ENCODE measurements around the gene FFAR1. TPM values are rescaled to one million over a fixed set of nuclear protein-coding genes. Genes with fewer than 3 reads are reported as not detected.

Gene FFAR1
- total and polyA plus RNA-seq, 2 experiments from 2014 or later = 0.11 TPM; not detected in 1

DNA sequence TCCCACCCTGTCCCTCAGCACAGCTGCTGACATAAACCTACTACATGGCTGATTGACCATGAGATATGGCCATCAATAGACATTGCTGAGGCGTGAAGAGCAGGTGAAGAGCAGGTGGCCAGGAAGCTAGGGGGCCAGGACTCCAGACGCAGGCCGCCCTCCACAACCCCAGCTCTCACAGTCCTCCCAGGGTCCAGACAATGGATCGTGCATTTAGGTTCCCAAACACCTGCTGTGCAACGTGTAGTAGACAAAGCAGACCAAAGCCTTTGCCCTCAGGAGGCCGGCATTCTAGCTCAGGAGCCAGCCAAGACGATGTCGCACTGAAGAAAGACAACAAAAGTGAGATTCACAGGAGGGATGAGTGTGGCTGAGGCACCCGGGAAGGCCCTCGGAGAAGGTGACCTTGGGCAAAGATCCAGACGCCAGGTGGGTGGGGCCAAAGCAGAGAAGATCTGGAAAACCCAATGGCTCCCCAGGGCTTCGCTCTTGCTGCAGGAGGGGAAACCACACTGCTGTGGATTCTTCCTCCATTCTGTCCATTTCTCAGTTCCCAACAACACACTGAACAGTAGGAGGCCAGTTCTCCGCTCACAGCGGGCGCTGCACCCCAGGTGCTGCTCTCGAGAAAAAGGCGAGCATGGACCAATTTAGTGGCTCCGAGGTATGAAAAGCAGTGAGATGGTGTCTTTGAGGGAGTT lies 1.4 kb downstream of the FFAR1 start:
- H3K4me1 ChIP-seq (ENCODE audit: low read depth) = no peaks in the 10 kb centered on the region
- H3K27me3 ChIP-seq = no peaks in the 10 kb centered on the region
- no peaks in the 10 kb centered on the region for H3K36me3 ChIP-seq
- DNase-seq (ENCODE audit: low read depth in 1 of 2, low spot score in 1 of 2) = no peak
- no peaks in the 10 kb centered on the region for H3K9me3 ChIP-seq (ENCODE audit: low read depth)
- H3K27ac ChIP-seq = no peak overlapping the region
- TF ChIP-seq, protein P1, sequence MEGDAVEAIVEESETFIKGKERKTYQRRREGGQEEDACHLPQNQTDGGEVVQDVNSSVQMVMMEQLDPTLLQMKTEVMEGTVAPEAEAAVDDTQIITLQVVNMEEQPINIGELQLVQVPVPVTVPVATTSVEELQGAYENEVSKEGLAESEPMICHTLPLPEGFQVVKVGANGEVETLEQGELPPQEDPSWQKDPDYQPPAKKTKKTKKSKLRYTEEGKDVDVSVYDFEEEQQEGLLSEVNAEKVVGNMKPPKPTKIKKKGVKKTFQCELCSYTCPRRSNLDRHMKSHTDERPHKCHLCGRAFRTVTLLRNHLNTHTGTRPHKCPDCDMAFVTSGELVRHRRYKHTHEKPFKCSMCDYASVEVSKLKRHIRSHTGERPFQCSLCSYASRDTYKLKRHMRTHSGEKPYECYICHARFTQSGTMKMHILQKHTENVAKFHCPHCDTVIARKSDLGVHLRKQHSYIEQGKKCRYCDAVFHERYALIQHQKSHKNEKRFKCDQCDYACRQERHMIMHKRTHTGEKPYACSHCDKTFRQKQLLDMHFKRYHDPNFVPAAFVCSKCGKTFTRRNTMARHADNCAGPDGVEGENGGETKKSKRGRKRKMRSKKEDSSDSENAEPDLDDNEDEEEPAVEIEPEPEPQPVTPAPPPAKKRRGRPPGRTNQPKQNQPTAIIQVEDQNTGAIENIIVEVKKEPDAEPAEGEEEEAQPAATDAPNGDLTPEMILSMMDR (IDR thresholded peaks at IDR 0.05; ENCODE audit: low read depth, low read length) = no peak
- no peak overlapping the region for H3K4me3 ChIP-seq

DNA sequence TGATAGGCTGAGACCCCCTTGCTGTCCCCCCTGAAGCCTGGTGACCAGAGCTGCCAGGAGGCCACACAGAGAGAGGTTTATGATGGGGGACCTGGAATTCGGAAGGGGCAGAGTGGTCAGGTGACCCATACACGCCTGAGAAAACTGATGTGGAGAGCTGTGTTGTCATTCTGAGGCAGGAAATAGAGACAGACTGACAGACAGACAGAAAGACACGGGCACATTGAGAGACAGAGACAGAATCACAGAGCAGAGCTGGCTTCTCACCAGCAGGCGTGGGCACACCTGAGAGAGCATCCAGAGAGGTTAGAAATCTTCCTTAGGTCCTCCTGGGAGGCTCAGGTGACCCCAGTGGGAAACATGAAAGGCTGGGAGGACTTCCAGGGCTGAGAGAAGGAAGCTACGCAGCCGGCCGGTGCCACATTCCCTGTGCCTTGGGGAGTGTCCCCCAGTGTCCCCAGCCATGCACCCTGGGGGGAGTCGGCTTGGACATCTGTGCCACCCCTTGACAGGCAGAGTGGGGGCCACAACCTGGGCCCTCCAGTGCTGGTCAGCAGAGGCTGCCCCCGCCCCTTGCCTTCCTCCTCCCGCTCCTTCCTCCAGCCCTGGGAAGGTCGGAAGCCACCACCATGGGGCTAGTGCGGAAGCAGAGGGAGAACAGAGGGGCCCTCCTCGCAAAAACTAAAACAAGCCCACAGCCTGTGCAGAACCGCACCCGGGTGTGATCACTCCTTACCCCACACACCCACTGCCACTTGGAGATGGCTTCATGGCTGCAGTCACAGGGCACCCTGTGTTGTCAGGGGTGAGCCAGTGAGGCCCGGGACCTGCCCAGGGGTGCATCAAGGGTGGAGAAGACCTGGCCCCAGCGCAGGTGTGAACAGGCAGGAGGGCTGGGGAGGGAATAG lies 2.2 kb downstream of the FFAR1 start:
- no peaks in the 10 kb centered on the region for H3K9me3 ChIP-seq (ENCODE audit: low read depth)
- no peaks in the 10 kb centered on the region for H3K4me1 ChIP-seq (ENCODE audit: low read depth)
- H3K27ac ChIP-seq = no peak overlapping the region
- TF ChIP-seq, protein P1 (IDR thresholded peaks at IDR 0.05; ENCODE audit: low read depth, low read length) = no peak
- H3K27me3 ChIP-seq = no peaks in the 10 kb centered on the region
- no peak overlapping the region for H3K4me3 ChIP-seq
- no peak for DNase-seq (ENCODE audit: low read depth in 1 of 2, low spot score in 1 of 2)
- H3K36me3 ChIP-seq = no peaks in the 10 kb centered on the region

DNA sequence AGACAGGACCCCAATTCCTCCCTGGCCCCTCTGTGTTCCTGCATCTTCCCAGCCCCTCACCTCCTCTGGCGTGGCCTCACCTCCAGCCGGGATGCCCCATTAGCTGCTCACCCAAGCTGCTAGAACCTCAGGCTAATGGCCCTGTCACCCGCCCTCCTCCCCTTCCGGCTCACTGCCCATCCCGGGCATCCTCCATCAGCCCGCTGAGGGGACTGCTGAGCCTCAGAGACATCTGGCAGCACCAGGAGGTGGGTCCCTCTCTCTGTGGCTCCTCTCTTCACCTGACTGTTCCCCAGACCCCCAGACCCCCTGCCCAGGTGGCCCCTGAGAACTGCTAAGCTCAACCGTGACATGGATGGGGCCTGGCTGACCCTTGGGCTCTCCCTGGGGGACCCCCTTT lies 2.9 kb downstream of the FFAR1 start:
- no peaks in the 10 kb centered on the region for H3K4me1 ChIP-seq (ENCODE audit: low read depth)
- DNase-seq (ENCODE audit: low read depth in 1 of 2, low spot score in 1 of 2) = no peak
- TF ChIP-seq, protein P1 (IDR thresholded peaks at IDR 0.05; ENCODE audit: low read depth, low read length) = no peak
- no peaks in the 10 kb centered on the region for H3K9me3 ChIP-seq (ENCODE audit: low read depth)
- H3K36me3 ChIP-seq = no peaks in the 10 kb centered on the region
- no peak overlapping the region for H3K4me3 ChIP-seq
- no peaks in the 10 kb centered on the region for H3K27me3 ChIP-seq
- H3K27ac ChIP-seq = no peak overlapping the region

DNA sequence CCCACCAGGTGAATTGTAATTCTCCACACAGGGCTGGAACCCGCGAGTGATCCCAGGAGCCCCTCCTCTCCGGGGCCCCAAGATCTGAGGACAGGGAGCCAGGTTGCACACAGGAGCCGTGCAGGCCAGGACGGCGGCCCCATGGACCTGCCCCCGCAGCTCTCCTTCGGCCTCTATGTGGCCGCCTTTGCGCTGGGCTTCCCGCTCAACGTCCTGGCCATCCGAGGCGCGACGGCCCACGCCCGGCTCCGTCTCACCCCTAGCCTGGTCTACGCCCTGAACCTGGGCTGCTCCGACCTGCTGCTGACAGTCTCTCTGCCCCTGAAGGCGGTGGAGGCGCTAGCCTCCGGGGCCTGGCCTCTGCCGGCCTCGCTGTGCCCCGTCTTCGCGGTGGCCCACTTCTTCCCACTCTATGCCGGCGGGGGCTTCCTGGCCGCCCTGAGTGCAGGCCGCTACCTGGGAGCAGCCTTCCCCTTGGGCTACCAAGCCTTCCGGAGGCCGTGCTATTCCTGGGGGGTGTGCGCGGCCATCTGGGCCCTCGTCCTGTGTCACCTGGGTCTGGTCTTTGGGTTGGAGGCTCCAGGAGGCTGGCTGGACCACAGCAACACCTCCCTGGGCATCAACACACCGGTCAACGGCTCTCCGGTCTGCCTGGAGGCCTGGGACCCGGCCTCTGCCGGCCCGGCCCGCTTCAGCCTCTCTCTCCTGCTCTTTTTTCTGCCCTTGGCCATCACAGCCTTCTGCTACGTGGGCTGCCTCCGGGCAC lies 3.9 kb downstream of the FFAR1 start:
- no peak for DNase-seq (ENCODE audit: low read depth in 1 of 2, low spot score in 1 of 2)
- TF ChIP-seq, protein P1 (IDR thresholded peaks at IDR 0.05; ENCODE audit: low read depth, low read length) = no peak
- no peak overlapping the region for H3K4me3 ChIP-seq
- no peaks in the 10 kb centered on the region for H3K9me3 ChIP-seq (ENCODE audit: low read depth)
- H3K27me3 ChIP-seq = no peaks in the 10 kb centered on the region
- no peaks in the 10 kb centered on the region for H3K36me3 ChIP-seq
- no peaks in the 10 kb centered on the region for H3K4me1 ChIP-seq (ENCODE audit: low read depth)
- no peak overlapping the region for H3K27ac ChIP-seq

DNA sequence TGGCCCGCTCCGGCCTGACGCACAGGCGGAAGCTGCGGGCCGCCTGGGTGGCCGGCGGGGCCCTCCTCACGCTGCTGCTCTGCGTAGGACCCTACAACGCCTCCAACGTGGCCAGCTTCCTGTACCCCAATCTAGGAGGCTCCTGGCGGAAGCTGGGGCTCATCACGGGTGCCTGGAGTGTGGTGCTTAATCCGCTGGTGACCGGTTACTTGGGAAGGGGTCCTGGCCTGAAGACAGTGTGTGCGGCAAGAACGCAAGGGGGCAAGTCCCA lies 4.4 kb downstream of the FFAR1 start:
- H3K27me3 ChIP-seq = no peaks in the 10 kb centered on the region
- H3K36me3 ChIP-seq = no peaks in the 10 kb centered on the region
- H3K9me3 ChIP-seq (ENCODE audit: low read depth) = no peaks in the 10 kb centered on the region
- no peaks in the 10 kb centered on the region for H3K4me1 ChIP-seq (ENCODE audit: low read depth)
- H3K27ac ChIP-seq = no peak overlapping the region
- TF ChIP-seq, protein P1 (IDR thresholded peaks at IDR 0.05; ENCODE audit: low read depth, low read length) = no peak
- no peak for DNase-seq (ENCODE audit: low read depth in 1 of 2, low spot score in 1 of 2)
- H3K4me3 ChIP-seq = no peak overlapping the region
